ENCODE results near the gene ANKFN1.
"Not testable (repeated sequence)": the region's sequence is repeated elsewhere in the genome, so short reads cannot be mapped to it uniquely, and the experiment has no call there.

Gene ANKFN1

DNA sequence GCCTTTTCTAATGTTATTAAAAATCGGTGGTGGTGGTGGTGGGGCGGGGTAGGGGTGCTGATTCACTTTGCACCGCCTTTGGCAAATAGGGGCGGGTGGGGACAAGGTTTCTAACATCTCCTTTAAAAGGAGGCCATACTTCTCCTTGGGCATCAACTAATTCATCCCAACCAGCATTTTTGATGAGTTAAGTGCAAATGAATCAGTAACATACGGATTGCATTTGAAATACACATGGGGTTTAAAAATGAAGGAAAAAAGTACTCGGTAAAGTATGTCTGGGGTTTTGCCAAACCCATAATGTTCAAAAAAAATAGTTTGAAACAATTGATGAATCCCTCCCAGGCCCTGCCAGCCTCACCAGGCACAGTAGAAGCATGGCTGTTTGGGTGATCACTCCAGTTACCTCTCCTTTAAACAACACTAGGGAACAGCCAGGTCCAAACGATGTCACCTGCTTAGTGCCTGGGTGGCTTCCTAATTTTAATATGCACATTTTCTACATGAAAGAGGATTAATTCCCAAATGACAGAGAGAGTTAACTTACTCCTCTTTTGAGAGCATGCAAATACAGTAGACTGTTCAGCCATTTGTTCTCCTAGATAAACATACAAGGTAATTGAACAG, 107.2 kb downstream of the ANKFN1 start:
- Histone ChIP-seq H3K4me3 (ENCODE audit: low read length) (no peak overlapping the region), H3K4me1 (ENCODE audit: insufficient read depth, low read length) (0 out of 2 replicates have a peak, but pooled peaks cover 3% of the 10 kb centered on the region)

DNA sequence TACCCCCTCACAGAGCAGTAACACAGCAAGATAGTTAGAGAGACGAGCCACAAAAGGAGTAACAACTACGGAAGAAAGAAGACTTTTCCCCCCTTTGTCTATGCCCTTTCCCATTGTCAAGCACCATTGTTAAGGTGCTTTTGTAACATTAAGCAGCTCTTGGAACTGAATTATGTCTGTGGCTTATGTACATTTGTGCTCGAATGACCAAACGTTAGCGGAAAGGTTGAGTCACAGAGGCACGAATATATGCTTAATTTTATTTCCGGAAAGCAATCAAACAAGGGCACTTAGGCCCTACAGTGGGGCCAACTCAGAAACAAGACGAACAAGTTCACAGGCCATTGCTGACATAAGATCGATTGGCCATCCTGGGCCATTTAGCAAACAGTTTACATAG, 109.5 kb downstream of the ANKFN1 start:
- Histone ChIP-seq H3K4me3 (ENCODE audit: low read length) (no peak overlapping the region), H3K27ac (ENCODE audit: low read length) (no peak overlapping the region), H3K27me3 (ENCODE audit: insufficient read depth, low read length) (no peaks in the 10 kb centered on the region), H3K9ac (ENCODE audit: low read depth, low read length) (no peak overlapping the region), H3K36me3 (ENCODE audit: insufficient read depth, low read depth, low read length) (no peaks in the 10 kb centered on the region), H3K9me3 (ENCODE audit: insufficient read depth, low read depth, low read length) (no peaks in the 10 kb centered on the region), H3K4me1 (ENCODE audit: insufficient read depth, low read length) (0 out of 2 replicates have a peak, but pooled peaks cover 3% of the 10 kb centered on the region)

More for the DNA sequence above, 107.2 kb downstream of the ANKFN1 start:
- H3K9me3 ChIP-seq (ENCODE audit: insufficient read depth, low read depth, low read length) = no peaks in the 10 kb centered on the region
- H3K27me3 ChIP-seq (ENCODE audit: insufficient read depth, low read length) = no peaks in the 10 kb centered on the region
- H3K9ac ChIP-seq (ENCODE audit: low read depth, low read length) = no peak overlapping the region
- no peak overlapping the region for H3K27ac ChIP-seq (ENCODE audit: low read length)
- no peaks in the 10 kb centered on the region for H3K36me3 ChIP-seq (ENCODE audit: insufficient read depth, low read depth, low read length)

DNA sequence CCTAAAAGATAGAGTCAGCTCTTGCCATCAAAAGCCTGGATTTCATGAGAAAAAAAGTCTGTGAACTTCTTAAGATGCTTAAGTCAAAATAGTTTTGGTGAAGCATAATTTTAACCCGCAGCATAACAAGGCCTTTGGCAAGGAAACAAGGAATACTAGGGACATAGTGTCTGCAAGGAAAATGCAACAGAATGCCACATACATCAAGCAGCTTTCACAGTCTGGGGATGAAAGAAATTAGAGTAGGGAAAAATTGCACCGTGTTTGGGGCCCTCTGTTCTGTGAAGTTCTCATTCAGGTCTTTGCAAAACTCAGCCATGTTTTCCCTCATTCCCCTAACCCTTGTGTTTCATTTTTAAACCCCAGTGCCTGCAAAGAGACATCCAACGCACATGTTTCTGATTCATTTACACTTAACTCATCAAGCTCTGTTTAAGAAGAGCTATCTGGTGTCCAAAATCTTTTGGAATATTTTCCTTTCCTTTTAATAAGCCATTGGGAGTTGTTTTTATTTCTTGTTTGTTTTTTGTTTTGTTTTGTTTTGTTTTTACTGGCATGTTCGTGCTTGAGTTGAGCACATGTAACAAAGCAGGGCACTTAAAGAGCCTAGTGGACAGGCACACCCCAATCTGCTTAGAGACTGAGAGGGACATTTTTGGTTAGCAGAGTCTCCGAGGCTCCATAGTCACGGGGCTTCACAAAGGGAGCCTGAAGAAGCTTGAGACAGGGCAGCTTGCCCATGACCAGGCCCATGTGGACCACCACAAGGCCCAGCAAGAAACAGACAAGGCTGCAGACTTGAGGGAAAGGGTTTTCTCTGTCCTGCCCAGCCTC, 116.5 kb downstream of the ANKFN1 start:
- no peaks in the 10 kb centered on the region for H3K4me1 ChIP-seq (ENCODE audit: insufficient read depth, low read length)
- no peaks in the 10 kb centered on the region for H3K27me3 ChIP-seq (ENCODE audit: insufficient read depth, low read length)
- H3K36me3 ChIP-seq (ENCODE audit: insufficient read depth, low read depth, low read length) = no peaks in the 10 kb centered on the region
- H3K9me3 ChIP-seq (ENCODE audit: insufficient read depth, low read depth, low read length) = no peaks in the 10 kb centered on the region
- H3K27ac ChIP-seq (ENCODE audit: low read length) = no peak overlapping the region
- no peak overlapping the region for H3K9ac ChIP-seq (ENCODE audit: low read depth, low read length)
- H3K4me3 ChIP-seq (ENCODE audit: low read length) = no peak overlapping the region

DNA sequence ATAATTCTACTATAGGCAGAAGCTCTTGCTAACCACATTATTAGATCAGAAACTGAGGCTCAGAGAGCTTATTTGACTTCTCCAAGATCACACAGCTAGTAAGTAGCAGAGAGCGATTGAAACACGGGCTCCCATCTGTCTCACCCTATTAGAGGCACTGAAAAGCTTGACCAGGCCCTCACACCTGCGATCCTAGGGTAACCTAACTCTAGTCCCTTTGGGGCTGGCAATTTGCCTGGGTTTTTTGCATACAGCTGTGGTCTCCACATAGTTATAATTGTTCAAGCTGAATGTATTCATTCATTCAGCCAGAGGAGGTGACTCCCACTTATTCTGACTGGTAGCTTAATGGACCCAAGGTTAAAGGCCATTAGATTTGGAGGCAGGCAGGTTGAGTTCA, 121.2 kb downstream of the ANKFN1 start:
- Histone ChIP-seq H3K27me3 (ENCODE audit: insufficient read depth, low read length) (no peaks in the 10 kb centered on the region), H3K9ac (ENCODE audit: low read depth, low read length) (no peak overlapping the region), H3K9me3 (ENCODE audit: insufficient read depth, low read depth, low read length) (no peaks in the 10 kb centered on the region), H3K36me3 (ENCODE audit: insufficient read depth, low read depth, low read length) (no peaks in the 10 kb centered on the region), H3K4me3 (ENCODE audit: low read length) (no peak overlapping the region), H3K27ac (ENCODE audit: low read length) (no peak overlapping the region), H3K4me1 (ENCODE audit: insufficient read depth, low read length) (no peaks in the 10 kb centered on the region)

DNA sequence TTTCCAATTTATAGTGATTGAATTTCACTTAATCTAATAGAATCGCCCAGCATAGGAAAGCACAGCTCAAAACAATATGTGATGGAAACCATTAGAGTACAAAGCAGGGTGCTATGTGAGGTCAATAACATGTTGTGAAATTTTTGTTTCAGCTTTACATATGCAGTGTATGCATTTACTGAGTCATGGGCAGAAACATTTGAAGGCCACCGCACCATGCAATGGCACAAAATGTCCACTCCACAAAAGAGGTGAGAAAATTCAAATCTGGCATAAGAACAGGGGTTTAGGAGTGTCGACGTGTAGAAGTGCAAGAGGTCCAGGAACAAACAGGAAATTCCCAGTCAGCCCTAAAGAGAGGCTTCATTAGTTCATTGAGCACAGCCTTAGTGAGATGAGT, 131.2 kb downstream of the ANKFN1 start:
- no peak overlapping the region for H3K9ac ChIP-seq (ENCODE audit: low read depth, low read length)
- H3K9me3 ChIP-seq (ENCODE audit: insufficient read depth, low read depth, low read length) = no peaks in the 10 kb centered on the region
- H3K36me3 ChIP-seq (ENCODE audit: insufficient read depth, low read depth, low read length) = no peaks in the 10 kb centered on the region
- H3K4me3 ChIP-seq (ENCODE audit: low read length) = no peak overlapping the region
- no peaks in the 10 kb centered on the region for H3K4me1 ChIP-seq (ENCODE audit: insufficient read depth, low read length)
- no peak overlapping the region for H3K27ac ChIP-seq (ENCODE audit: low read length)
- H3K27me3 ChIP-seq (ENCODE audit: insufficient read depth, low read length) = no peaks in the 10 kb centered on the region

DNA sequence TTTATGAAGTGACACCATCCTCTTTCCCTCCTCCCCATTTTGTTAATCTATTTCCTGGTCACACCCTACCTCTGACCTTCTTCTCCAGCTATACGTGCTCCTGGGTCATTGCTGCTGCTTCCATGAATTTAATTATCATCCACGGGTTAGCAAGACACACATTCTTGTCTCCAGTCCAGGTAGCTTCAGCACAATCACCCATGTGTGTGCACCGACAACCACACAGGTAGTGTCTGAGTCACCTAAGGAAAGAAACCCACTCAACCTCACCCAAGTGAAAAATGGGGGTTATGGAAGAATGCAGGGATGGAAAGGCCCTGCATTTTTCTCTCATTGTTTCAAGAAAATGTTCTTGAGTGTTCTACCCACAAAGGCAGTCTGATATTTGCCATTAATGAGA, 135.5 kb downstream of the ANKFN1 start:
- not testable (repeated sequence) for H3K4me1 ChIP-seq (ENCODE audit: insufficient read depth, low read length); H3K4me3 ChIP-seq (ENCODE audit: low read length); H3K27ac ChIP-seq (ENCODE audit: low read length); H3K9me3 ChIP-seq (ENCODE audit: insufficient read depth, low read depth, low read length); H3K9ac ChIP-seq (ENCODE audit: low read depth, low read length); H3K27me3 ChIP-seq (ENCODE audit: insufficient read depth, low read length); H3K36me3 ChIP-seq (ENCODE audit: insufficient read depth, low read depth, low read length)

DNA sequence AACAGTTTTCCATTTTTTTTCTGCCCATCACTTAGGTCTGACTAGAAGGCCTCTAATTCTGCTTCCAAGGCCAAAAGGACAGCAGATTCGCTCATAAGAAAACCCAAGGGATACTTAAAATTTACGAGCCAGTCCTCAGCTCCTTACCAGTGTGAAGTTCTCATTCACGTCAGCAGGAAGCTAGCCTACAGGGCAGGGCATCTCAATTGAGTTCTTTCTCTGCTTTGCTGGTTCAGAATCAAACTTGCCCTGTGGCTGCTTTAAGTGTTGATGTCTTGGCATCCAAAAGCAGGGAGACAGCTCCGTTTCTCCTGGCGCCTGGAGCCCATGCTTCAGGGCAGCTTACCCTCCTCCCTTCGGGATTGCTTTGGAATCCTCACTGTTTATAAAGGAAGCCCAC, 136.0 kb downstream of the ANKFN1 start:
- no peak overlapping the region for H3K27ac ChIP-seq (ENCODE audit: low read length)
- H3K36me3 ChIP-seq (ENCODE audit: insufficient read depth, low read depth, low read length) = no peaks in the 10 kb centered on the region
- no peaks in the 10 kb centered on the region for H3K27me3 ChIP-seq (ENCODE audit: insufficient read depth, low read length)
- no peaks in the 10 kb centered on the region for H3K9me3 ChIP-seq (ENCODE audit: insufficient read depth, low read depth, low read length)
- H3K4me1 ChIP-seq (ENCODE audit: insufficient read depth, low read length) = no peaks in the 10 kb centered on the region
- H3K9ac ChIP-seq (ENCODE audit: low read depth, low read length) = no peak overlapping the region
- no peak overlapping the region for H3K4me3 ChIP-seq (ENCODE audit: low read length)

DNA sequence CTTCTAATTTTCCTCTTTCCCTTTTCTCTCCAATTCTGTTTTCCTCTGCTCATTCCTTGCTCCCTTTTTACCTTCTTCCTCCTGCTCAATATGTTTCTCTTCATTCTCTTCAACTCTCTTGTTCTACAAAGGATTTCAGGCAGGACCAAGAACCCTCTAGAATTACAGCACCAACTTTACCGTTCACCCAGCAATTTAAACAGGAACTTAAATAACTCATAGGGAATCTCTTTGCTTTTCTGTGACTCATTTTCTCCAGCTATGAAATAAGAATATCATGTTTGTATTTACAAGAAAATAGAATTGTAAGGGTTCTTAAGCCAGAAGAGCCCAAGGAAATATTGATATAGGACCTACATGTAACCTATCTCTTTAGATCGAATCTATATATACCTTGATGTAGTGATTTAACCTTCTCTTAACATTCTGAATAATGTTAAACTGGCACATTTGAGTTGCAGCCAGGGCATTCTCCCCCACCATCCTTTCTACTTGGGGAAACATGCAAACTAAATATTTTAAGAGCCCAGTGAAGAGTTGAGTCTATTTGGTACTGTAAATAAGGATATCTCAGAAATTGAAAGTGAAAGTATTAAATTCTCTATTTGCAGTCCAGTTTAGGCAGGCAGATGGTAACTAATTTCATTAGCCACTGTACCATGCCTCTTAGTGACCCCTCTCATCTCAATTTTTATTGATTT, 137.0 kb downstream of the ANKFN1 start:
- Histone ChIP-seq H3K4me1 (ENCODE audit: insufficient read depth, low read length) (no peaks in the 10 kb centered on the region), H3K9ac (ENCODE audit: low read depth, low read length) (no peak overlapping the region), H3K27ac (ENCODE audit: low read length) (no peak overlapping the region), H3K9me3 (ENCODE audit: insufficient read depth, low read depth, low read length) (no peaks in the 10 kb centered on the region), H3K36me3 (ENCODE audit: insufficient read depth, low read depth, low read length) (no peaks in the 10 kb centered on the region), H3K4me3 (ENCODE audit: low read length) (no peak overlapping the region), H3K27me3 (ENCODE audit: insufficient read depth, low read length) (no peaks in the 10 kb centered on the region)

DNA sequence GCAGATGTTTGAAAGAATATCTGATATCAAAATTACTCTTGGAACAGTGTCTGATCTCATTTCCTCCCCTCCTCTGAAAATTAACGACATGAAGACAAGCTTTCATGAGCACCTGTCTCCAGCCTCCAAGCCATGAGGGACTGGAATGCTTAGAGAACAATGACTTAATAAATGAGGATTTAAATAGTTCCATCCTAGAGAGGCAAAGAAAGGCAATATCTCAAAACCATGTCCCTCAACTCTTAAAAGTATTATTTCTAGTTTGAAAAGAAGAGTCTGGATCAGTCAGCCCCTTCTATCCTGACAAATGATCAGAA, 137.5 kb downstream of the ANKFN1 start:
- no peak overlapping the region for H3K9ac ChIP-seq (ENCODE audit: low read depth, low read length)
- H3K36me3 ChIP-seq (ENCODE audit: insufficient read depth, low read depth, low read length) = no peaks in the 10 kb centered on the region
- H3K4me1 ChIP-seq (ENCODE audit: insufficient read depth, low read length) = no peaks in the 10 kb centered on the region
- no peaks in the 10 kb centered on the region for H3K27me3 ChIP-seq (ENCODE audit: insufficient read depth, low read length)
- no peaks in the 10 kb centered on the region for H3K9me3 ChIP-seq (ENCODE audit: insufficient read depth, low read depth, low read length)
- no peak overlapping the region for H3K4me3 ChIP-seq (ENCODE audit: low read length)
- H3K27ac ChIP-seq (ENCODE audit: low read length) = no peak overlapping the region

DNA sequence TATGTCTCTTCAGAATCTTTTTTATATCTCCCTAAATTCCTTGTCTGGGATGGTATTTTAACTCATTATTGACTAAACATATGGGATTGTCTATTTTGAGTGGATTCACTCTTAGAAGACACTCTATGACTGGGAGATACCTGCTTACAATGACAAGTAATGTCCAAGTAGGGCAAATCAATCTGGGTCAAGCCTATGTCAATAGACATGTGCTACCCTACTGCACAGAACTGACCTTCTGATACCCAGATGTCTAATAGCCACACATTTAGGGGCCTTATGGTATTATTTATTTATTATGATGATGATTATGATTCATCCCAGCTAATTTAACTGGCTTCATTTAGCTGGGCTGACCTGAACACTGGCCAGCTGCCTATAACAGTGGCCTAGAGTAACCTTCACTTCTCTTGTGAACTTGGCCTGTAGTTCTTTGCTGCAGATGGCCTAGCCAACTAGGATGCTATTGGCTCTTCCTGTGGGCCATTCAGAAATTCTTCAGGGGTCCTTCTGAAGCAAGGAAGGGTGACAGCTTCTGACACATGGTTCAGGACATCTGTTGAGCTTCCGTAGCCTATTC, 138.0 kb downstream of the ANKFN1 start:
- no peaks in the 10 kb centered on the region for H3K9me3 ChIP-seq (ENCODE audit: insufficient read depth, low read depth, low read length)
- H3K27me3 ChIP-seq (ENCODE audit: insufficient read depth, low read length) = no peaks in the 10 kb centered on the region
- H3K27ac ChIP-seq (ENCODE audit: low read length) = no peak overlapping the region
- H3K4me3 ChIP-seq (ENCODE audit: low read length) = no peak overlapping the region
- no peak overlapping the region for H3K9ac ChIP-seq (ENCODE audit: low read depth, low read length)
- no peaks in the 10 kb centered on the region for H3K4me1 ChIP-seq (ENCODE audit: insufficient read depth, low read length)
- no peaks in the 10 kb centered on the region for H3K36me3 ChIP-seq (ENCODE audit: insufficient read depth, low read depth, low read length)

DNA sequence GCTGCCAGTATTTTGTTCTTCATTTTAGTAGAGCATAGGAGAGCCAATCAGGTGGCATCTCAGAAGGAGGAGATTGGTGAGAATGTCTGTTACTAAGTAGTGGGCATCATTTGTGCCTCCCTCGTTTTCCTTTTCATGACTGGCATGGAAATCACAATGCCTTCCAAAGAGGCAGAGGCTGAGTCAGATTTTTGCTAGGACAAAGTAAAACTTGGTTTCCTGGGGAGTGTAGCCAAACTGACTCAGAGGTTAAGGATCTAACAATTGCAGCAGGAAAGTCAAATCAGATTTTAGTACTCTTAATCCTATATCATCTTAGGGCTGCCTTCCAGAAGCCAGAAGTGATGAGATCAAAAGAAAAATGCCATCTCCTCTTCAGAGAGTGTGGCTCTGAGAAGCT, 138.7 kb downstream of the ANKFN1 start:
- no peak overlapping the region for H3K9ac ChIP-seq (ENCODE audit: low read depth, low read length)
- H3K27ac ChIP-seq (ENCODE audit: low read length) = no peak overlapping the region
- H3K36me3 ChIP-seq (ENCODE audit: insufficient read depth, low read depth, low read length) = no peaks in the 10 kb centered on the region
- H3K4me1 ChIP-seq (ENCODE audit: insufficient read depth, low read length) = no peaks in the 10 kb centered on the region
- H3K27me3 ChIP-seq (ENCODE audit: insufficient read depth, low read length) = no peaks in the 10 kb centered on the region
- no peaks in the 10 kb centered on the region for H3K9me3 ChIP-seq (ENCODE audit: insufficient read depth, low read depth, low read length)
- no peak overlapping the region for H3K4me3 ChIP-seq (ENCODE audit: low read length)

All from iPS-20b (cell line).